GM21717 (cell line): Measurements from ENCODE around the gene ZNF793.

Experiments
- ATAC-seq: cut with Tn5 transposase; IDR thresholded peaks from one replicate; pipeline ENCODE4 v1.9.1; 2021; ENCODE audit warnings: mild to moderate bottlenecking, moderate library complexity; ENCODE audit not compliant: unreplicated experiment

Gene ZNF793

DNA sequence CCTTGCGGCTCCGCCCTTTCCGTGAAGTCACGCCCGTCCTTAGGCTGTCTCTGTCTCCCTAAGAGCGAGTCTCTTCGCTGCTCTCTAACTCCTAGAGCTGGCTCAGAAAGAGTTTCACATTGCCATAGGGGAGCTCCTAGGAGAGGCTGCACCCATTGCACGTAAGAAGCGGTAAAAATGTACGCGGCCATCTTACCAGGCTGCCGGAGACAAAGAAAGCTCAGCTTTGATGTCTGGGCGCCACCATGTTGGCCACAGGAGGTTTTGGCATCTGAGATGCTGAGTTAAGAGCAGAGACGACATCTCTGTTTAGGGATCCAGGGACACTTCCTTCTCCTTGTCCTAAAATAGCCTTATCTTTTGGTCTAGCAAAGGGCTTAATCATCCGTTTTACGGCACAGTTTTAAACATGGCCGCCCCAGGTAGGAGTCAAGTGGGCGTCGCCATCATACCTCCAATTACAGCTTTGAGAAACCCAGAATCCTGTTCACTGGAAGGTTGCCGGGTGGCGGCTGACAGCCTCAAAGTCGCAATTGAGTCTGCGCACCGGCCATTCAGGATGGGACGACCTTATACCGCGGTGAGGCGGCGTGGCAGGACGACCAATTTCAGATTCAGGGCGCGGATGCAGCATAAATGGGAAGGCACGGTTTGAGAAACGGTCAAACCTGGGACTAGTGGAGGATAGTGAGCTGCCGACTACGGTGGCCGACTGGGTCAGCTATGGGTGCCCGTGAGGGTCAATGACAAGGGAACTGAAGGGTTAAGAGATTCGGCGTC is at the start of gene ZNF793:
Gene ZNF793 (plus strand): TSS at position 553 of the 780 bp plus-strand sequence. CDS start 16,501 bp downstream, outside the sequence.
- ATAC-seq: peak; percentile 53

- no peak for ATAC-seq
Measured at GRCh38 chr19:37466277-37466797, 40.4 kb upstream of the ZNF793 start.

DNA sequence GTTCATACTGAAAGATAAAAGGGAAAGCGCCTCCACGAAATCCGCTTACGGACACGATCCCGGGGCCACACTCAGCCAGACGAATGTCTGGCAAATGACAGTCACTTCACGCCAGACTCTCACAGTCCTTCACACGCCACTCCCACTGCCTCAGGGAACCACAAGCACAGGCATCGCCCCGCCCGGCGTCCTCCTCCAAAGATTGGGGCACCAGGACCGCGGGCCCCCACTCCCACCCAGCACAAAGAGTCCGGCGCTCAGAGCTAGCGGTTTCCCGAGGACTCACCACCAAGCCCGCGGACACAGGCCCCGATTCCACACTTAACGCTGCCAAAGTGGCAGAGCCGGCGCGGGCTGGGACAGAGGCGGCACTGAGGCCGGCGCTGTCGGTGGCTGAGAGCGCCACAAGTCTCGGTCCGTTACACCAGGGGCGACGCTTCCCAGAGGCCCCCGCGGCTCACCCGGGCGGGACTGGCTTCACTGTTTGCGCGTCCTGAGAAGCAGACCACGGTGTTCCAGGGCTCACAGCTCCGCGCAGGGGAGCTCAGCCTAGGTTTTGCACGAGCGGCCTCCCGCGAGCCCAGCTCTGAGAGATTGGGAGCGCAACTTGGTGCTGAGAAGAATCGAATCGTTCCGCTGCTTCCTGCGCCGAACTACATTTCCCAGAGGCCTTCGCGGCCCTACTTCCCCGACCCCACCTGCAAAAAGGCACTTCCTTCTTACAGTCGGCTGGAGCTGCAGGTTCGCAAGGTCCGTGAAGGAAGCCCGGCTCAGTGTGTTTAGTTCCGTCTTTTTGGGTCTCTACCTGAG is 39.7 kb upstream of the ZNF793 start, which contains the start of gene ZNF569:
Gene ZNF569 (minus strand): TSS at position 647 of the 810 bp plus-strand sequence. CDS start 22,523 bp downstream, outside the sequence.
- peak; percentile 68 for ATAC-seq

GRCh38 chr19:37467608-37468090 is 39.1 kb upstream of the ZNF793 start:
- ATAC-seq: no peak

GRCh38 chr19:37468961-37469777 is 37.6 kb upstream of the ZNF793 start, which contains the start of gene ZNF570:
Gene ZNF570 (plus strand): TSS chr19:37469356. CDS start chr19:37470355, 999 bp downstream.
- ATAC-seq: peak; percentile 43

- no peak for ATAC-seq
Measured at GRCh38 chr19:37470216-37470615, 36.5 kb upstream of the ZNF793 start.

GRCh38 chr19:37472165-37472564 is 34.6 kb upstream of the ZNF793 start:
- no peak for ATAC-seq

GRCh38 chr19:37484406-37485168 is 22.2 kb upstream of the ZNF793 start:
- ATAC-seq: no peak

GRCh38 chr19:37492213-37492612 is 14.5 kb upstream of the ZNF793 start:
- no peak for ATAC-seq

GRCh38 chr19:37505958-37506386 is 767 bp upstream of the ZNF793 start:
- ATAC-seq: no peak

- no peak for ATAC-seq
Measured at GRCh38 chr19:37507167-37507464, 377 bp downstream of the ZNF793 start.

- no peak for ATAC-seq
Measured at GRCh38 chr19:37511186-37511585, 4.4 kb downstream of the ZNF793 start.

GRCh38 chr19:37511821-37512220 is 5.1 kb downstream of the ZNF793 start:
- no peak for ATAC-seq

DNA sequence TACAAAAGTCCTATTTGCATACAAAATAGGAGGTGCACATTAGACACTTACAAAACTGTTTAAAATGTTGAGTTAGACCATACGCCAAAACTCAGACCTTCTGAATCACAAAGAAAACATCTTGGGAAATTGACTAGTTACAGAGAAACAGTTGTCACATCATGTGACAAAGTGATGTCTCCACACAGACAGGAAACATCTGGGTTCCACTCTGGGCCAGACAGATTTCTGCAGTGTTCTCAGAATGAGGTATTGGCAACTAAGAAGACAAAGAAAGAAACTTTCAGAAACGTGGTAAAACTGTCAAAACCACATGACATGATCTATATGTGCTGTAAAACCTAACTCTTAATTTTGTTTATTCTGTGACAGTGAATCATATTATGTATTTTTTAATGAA is 6.7 kb downstream of the ZNF793 start:
- ATAC-seq: no peak

- ATAC-seq: no peak
Measured at GRCh38 chr19:37519890-37520289, 13.2 kb downstream of the ZNF793 start.

DNA sequence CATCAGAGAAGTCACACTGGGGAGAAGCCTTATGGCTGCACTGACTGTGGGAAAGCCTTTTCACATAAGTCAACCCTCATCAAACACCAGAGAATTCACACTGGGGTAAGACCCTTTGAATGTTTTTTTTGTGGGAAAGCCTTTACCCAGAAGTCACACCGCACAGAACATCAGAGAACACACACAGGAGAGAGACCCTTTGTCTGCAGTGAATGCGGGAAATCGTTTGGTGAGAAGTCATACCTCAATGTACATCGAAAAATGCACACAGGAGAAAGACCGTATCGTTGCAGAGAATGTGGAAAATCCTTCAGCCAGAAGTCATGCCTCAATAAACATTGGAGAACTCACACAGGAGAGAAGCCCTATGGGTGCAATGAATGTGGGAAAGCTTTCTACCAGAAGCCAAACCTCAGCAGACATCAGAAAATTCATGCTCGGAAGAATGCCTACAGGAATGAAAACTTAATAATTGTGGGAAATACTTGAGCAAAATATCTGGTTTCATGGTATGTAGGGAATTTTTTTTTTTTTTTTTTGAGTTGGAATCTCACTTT is 30.7 kb downstream of the ZNF793 start:
- no peak for ATAC-seq

GRCh38 chr19:37551129-37551993 is 44.6 kb downstream of the ZNF793 start:
- peak; percentile 70 for ATAC-seq

GRCh38 chr19:37563518-37563917 is 56.8 kb downstream of the ZNF793 start:
- ATAC-seq: no peak
